Measurements from ENCODE around the gene HPSE2. TPM values are rescaled to one million over a fixed set of nuclear protein-coding genes. Genes with fewer than 3 reads are reported as not detected.

HPSE2 gene
- total and polyA plus RNA-seq, 2 of the 8 experiments (the other 6 are each of a cell fraction or from before 2014, with no cell fraction given), result 0.41 to 0.58 TPM

- no peak for TF ChIP-seq TBP (IDR thresholded peaks at IDR 0.05; ENCODE audit: low read depth, low read length)
Measured at GRCh38 chr10:98492763-98493162, 742.9 kb downstream of the HPSE2 start (continued).

Data from H1 (cell line).